Measurements from ENCODE around the gene PDE4DIP.
"Not testable (repeated sequence)": the region's sequence is repeated elsewhere in the genome, so short reads cannot be mapped to it uniquely, and the experiment has no call there.

Gene PDE4DIP

GRCh38 chr1:148900026-148900425, 55.8 kb downstream of the PDE4DIP start:
- not testable (repeated sequence) for H2AK5ac ChIP-seq (ENCODE audit: low read length, severe bottlenecking); H3K9ac ChIP-seq (ENCODE audit: low read length); H2BK12ac ChIP-seq (ENCODE audit: low read length in 2 of 2); H3K4me3 ChIP-seq (ENCODE audit: insufficient read depth in 1 of 2, low read depth in 1 of 2, low read length in 2 of 2); H3K23ac ChIP-seq (ENCODE audit: low read length in 2 of 2); H3K27me3 ChIP-seq (ENCODE audit: control insufficient read depth in 1 of 2, insufficient read depth in 1 of 2, low read length in 2 of 2); H3K27ac ChIP-seq (ENCODE audit: low read length, poor library complexity, severe bottlenecking); H3K9me3 ChIP-seq (ENCODE audit: control insufficient read depth, low read length); H3K79me1 ChIP-seq (replicated peaks; ENCODE audit: low read length, poor library complexity, severe bottlenecking); H3K14ac ChIP-seq (ENCODE audit: low read length in 2 of 2); H3K4me1 ChIP-seq (ENCODE audit: control insufficient read depth, insufficient read depth, low read depth, low read length); DNase-seq; H2BK15ac ChIP-seq (ENCODE audit: low read depth, poor library complexity, severe bottlenecking); H3K18ac ChIP-seq (ENCODE audit: low read depth in 1 of 2, low read length in 2 of 2); H2BK120ac ChIP-seq (ENCODE audit: low read depth, low read length); H4K91ac ChIP-seq (ENCODE audit: low read length); H2AFZ ChIP-seq (ENCODE audit: low read depth, low read length); H3K36me3 ChIP-seq (ENCODE audit: control insufficient read depth in 1 of 2, insufficient read depth in 2 of 2, low read depth in 1 of 2, low read length in 2 of 2); H3K4me2 ChIP-seq (ENCODE audit: low read length, poor library complexity, severe bottlenecking); H2BK5ac ChIP-seq (ENCODE audit: low read depth, low read length, poor library complexity, severe bottlenecking); H4K8ac ChIP-seq (ENCODE audit: low read length); H3K4ac ChIP-seq (ENCODE audit: low read depth in 1 of 2, low read length in 2 of 2)
- WGBS, result no CpG with 5 or more reads among the region's 5 CpGs

- WGBS, result no CpG with 5 or more reads among the region's 3 CpGs
- DNase-seq; H3K9me3 ChIP-seq (ENCODE audit: control insufficient read depth, low read length); H3K4me1 ChIP-seq (ENCODE audit: control insufficient read depth, insufficient read depth, low read depth, low read length); H2AFZ ChIP-seq (ENCODE audit: low read depth, low read length); H3K27ac ChIP-seq (ENCODE audit: low read length, poor library complexity, severe bottlenecking); H2BK15ac ChIP-seq (ENCODE audit: low read depth, poor library complexity, severe bottlenecking); H3K4ac ChIP-seq (ENCODE audit: low read depth in 1 of 2, low read length in 2 of 2); H3K9ac ChIP-seq (ENCODE audit: low read length); H2BK120ac ChIP-seq (ENCODE audit: low read depth, low read length); H3K14ac ChIP-seq (ENCODE audit: low read length in 2 of 2); H3K4me3 ChIP-seq (ENCODE audit: insufficient read depth in 1 of 2, low read depth in 1 of 2, low read length in 2 of 2); H2BK5ac ChIP-seq (ENCODE audit: low read depth, low read length, poor library complexity, severe bottlenecking); H3K79me1 ChIP-seq (replicated peaks; ENCODE audit: low read length, poor library complexity, severe bottlenecking); H4K8ac ChIP-seq (ENCODE audit: low read length); H4K91ac ChIP-seq (ENCODE audit: low read length); H3K18ac ChIP-seq (ENCODE audit: low read depth in 1 of 2, low read length in 2 of 2); H3K23ac ChIP-seq (ENCODE audit: low read length in 2 of 2); H3K4me2 ChIP-seq (ENCODE audit: low read length, poor library complexity, severe bottlenecking); H2AK5ac ChIP-seq (ENCODE audit: low read length, severe bottlenecking); H3K27me3 ChIP-seq (ENCODE audit: control insufficient read depth in 1 of 2, insufficient read depth in 1 of 2, low read length in 2 of 2); H2BK12ac ChIP-seq (ENCODE audit: low read length in 2 of 2); H3K36me3 ChIP-seq (ENCODE audit: control insufficient read depth in 1 of 2, insufficient read depth in 2 of 2, low read depth in 1 of 2, low read length in 2 of 2): not testable (repeated sequence)
Measured at GRCh38 chr1:148900691-148901090, 56.5 kb downstream of the PDE4DIP start.

- not testable (repeated sequence) for H2AK5ac ChIP-seq (ENCODE audit: low read length, severe bottlenecking); H2AFZ ChIP-seq (ENCODE audit: low read depth, low read length); H3K4me1 ChIP-seq (ENCODE audit: control insufficient read depth, insufficient read depth, low read depth, low read length); H3K27ac ChIP-seq (ENCODE audit: low read length, poor library complexity, severe bottlenecking); H3K4ac ChIP-seq (ENCODE audit: low read depth in 1 of 2, low read length in 2 of 2); H3K23ac ChIP-seq (ENCODE audit: low read length in 2 of 2); H2BK5ac ChIP-seq (ENCODE audit: low read depth, low read length, poor library complexity, severe bottlenecking); H3K9me3 ChIP-seq (ENCODE audit: control insufficient read depth, low read length); H4K8ac ChIP-seq (ENCODE audit: low read length); H3K27me3 ChIP-seq (ENCODE audit: control insufficient read depth in 1 of 2, insufficient read depth in 1 of 2, low read length in 2 of 2); H3K4me2 ChIP-seq (ENCODE audit: low read length, poor library complexity, severe bottlenecking); H2BK120ac ChIP-seq (ENCODE audit: low read depth, low read length); H3K79me1 ChIP-seq (replicated peaks; ENCODE audit: low read length, poor library complexity, severe bottlenecking); H3K4me3 ChIP-seq (ENCODE audit: insufficient read depth in 1 of 2, low read depth in 1 of 2, low read length in 2 of 2); H2BK15ac ChIP-seq (ENCODE audit: low read depth, poor library complexity, severe bottlenecking); H2BK12ac ChIP-seq (ENCODE audit: low read length in 2 of 2); H3K36me3 ChIP-seq (ENCODE audit: control insufficient read depth in 1 of 2, insufficient read depth in 2 of 2, low read depth in 1 of 2, low read length in 2 of 2); DNase-seq; H3K18ac ChIP-seq (ENCODE audit: low read depth in 1 of 2, low read length in 2 of 2); H3K9ac ChIP-seq (ENCODE audit: low read length); H3K14ac ChIP-seq (ENCODE audit: low read length in 2 of 2); H4K91ac ChIP-seq (ENCODE audit: low read length)
- no CpG with 5 or more reads among the region's 9 CpGs for WGBS
Measured at GRCh38 chr1:148901150-148901952, 57.1 kb downstream of the PDE4DIP start.

GRCh38 chr1:148901953-148902341, 57.7 kb downstream of the PDE4DIP start:
- H2BK5ac ChIP-seq (ENCODE audit: low read depth, low read length, poor library complexity, severe bottlenecking); H3K23ac ChIP-seq (ENCODE audit: low read length in 2 of 2); H2BK15ac ChIP-seq (ENCODE audit: low read depth, poor library complexity, severe bottlenecking); H3K79me1 ChIP-seq (replicated peaks; ENCODE audit: low read length, poor library complexity, severe bottlenecking); DNase-seq; H2BK120ac ChIP-seq (ENCODE audit: low read depth, low read length); H3K27ac ChIP-seq (ENCODE audit: low read length, poor library complexity, severe bottlenecking); H3K4me1 ChIP-seq (ENCODE audit: control insufficient read depth, insufficient read depth, low read depth, low read length); H3K14ac ChIP-seq (ENCODE audit: low read length in 2 of 2); H4K8ac ChIP-seq (ENCODE audit: low read length); H2AK5ac ChIP-seq (ENCODE audit: low read length, severe bottlenecking); H3K36me3 ChIP-seq (ENCODE audit: control insufficient read depth in 1 of 2, insufficient read depth in 2 of 2, low read depth in 1 of 2, low read length in 2 of 2); H3K4me2 ChIP-seq (ENCODE audit: low read length, poor library complexity, severe bottlenecking); H3K9me3 ChIP-seq (ENCODE audit: control insufficient read depth, low read length); H3K4me3 ChIP-seq (ENCODE audit: insufficient read depth in 1 of 2, low read depth in 1 of 2, low read length in 2 of 2); H4K91ac ChIP-seq (ENCODE audit: low read length); H3K4ac ChIP-seq (ENCODE audit: low read depth in 1 of 2, low read length in 2 of 2); H2BK12ac ChIP-seq (ENCODE audit: low read length in 2 of 2); H3K27me3 ChIP-seq (ENCODE audit: control insufficient read depth in 1 of 2, insufficient read depth in 1 of 2, low read length in 2 of 2); H2AFZ ChIP-seq (ENCODE audit: low read depth, low read length); H3K18ac ChIP-seq (ENCODE audit: low read depth in 1 of 2, low read length in 2 of 2); H3K9ac ChIP-seq (ENCODE audit: low read length): not testable (repeated sequence)
- WGBS, result no CpG with 5 or more reads among the region's 4 CpGs

Measured in mesenchymal stem cell (in vitro differentiated cells and primary cell).